Measurements from ENCODE around the gene AKR1B1. TPM values are rescaled to one million over a fixed set of nuclear protein-coding genes. Genes with fewer than 3 reads are reported as not detected.

The AKR1B1 gene
- total and polyA plus RNA-seq, 2 of the 4 experiments (the other 2 are of a cell fraction), result 90.9 to 201 TPM

- ChIA-PET POLR2A (ENCODE audit: unreplicated experiment) (no interaction called here), CTCF (no interaction called here)
- Histone ChIP-seq H3K9me1 (ENCODE audit: insufficient read depth, low read length) (no peaks in the 10 kb centered on the region), H3K14ac (replicated peaks; ENCODE audit: low read depth, low read length) (no peak overlapping the region), H3K9me3 (ENCODE audit: control insufficient read depth, insufficient read depth, low read length) (no peaks in the 10 kb centered on the region), H4K8ac (ENCODE audit: low read depth in 2 of 2, low read length in 2 of 2) (no peak overlapping the region), H3K18ac (ENCODE audit: low read depth, low read length) (no peak overlapping the region), H4K20me1 (ENCODE audit: insufficient read depth, low read length) (no peaks in the 10 kb centered on the region), H2AK5ac (ENCODE audit: low read depth, low read length) (no peak overlapping the region), H3K27ac (ENCODE audit: insufficient read depth, low read length) (no peak overlapping the region), H2BK5ac (ENCODE audit: low read depth, low read length, poor library complexity, severe bottlenecking) (no peak overlapping the region), H3K23ac (ENCODE audit: low read depth, low read length) (no peak overlapping the region), H2BK120ac (ENCODE audit: low read depth, low read length) (no peak overlapping the region), H3K4ac (ENCODE audit: low read depth, low read length) (no peak overlapping the region), H4K5ac (ENCODE audit: low read depth, low read length) (no peak overlapping the region), H3K27me3 (ENCODE audit: control insufficient read depth, insufficient read depth, low read length) (peaks cover 13% of the 10 kb centered on the region), H2BK20ac (ENCODE audit: low read depth, low read length) (no peak overlapping the region), H3K4me1 (ENCODE audit: control insufficient read depth, insufficient read depth, low read length) (no peaks in the 10 kb centered on the region), H2AK9ac (replicated peaks; ENCODE audit: low read depth, low read length, poor library complexity) (no peak overlapping the region), H3K4me2 (ENCODE audit: low read depth, low read length) (no peak overlapping the region), H3K56ac (ENCODE audit: extremely low read depth, insufficient read depth, low read length) (no peak overlapping the region), H3K4me3 (ENCODE audit: insufficient read depth, low read depth, low read length) (no peak overlapping the region), H3K9ac (ENCODE audit: low read depth, low read length) (no peak overlapping the region), H2AFZ (replicated peaks; ENCODE audit: low read length, poor library complexity) (no peak overlapping the region), H4K91ac (ENCODE audit: insufficient read depth, low read depth, low read length) (no peak overlapping the region), H3K36me3 (ENCODE audit: control insufficient read depth, insufficient read depth, low read length) (no peaks in the 10 kb centered on the region), H2BK15ac (ENCODE audit: low read depth, low read length) (no peak overlapping the region), H3K79me1 (ENCODE audit: low read depth in 1 of 2, low read length in 2 of 2) (no peaks in the 10 kb centered on the region)
- intact Hi-C loops (cut with micrococcal nuclease), result loop anchor here (5.0 kb wide), 1 partner anchor 1707 kb away; no protein-coding TSS in a partner anchor
- DNase-seq (no peak), ATAC-seq (ENCODE audit: low read depth) (no peak)
- dilution Hi-C loops (cut with HindIII; ENCODE audit: low sequenced_read_pairs, unreplicated experiment), result no loop called here
- TF ChIP-seq RFX5 (IDR thresholded peaks at IDR 0.05; ENCODE audit: low read depth, low read length), result no peak
- no peak for TF ChIP-seq NFE2L2 (IDR thresholded peaks at IDR 0.05; ENCODE audit: low read depth, low read length)
- no peak for TF ChIP-seq BHLHE40 (IDR thresholded peaks at IDR 0.05; ENCODE audit: low read depth, low read length)
- no peak for TF ChIP-seq MAZ (IDR thresholded peaks at IDR 0.05; ENCODE audit: borderline replicate concordance, low read depth, low read length)
- no peak for TF ChIP-seq CHD1 (IDR thresholded peaks at IDR 0.05; ENCODE audit: low read depth, low read length)
- TF ChIP-seq POLR2A (IDR thresholded peaks at IDR 0.05; ENCODE audit: low read depth, low read length), result no peak
- BruUV-seq (replicated peaks), result no TSS peak
- WGBS, 2 experiments (ENCODE audit: extremely low coverage in 2 of 2, insufficient read length in 1 of 2), result no CpG with 5 or more reads among the region's 3 CpGs
- in situ Hi-C loops (cut with MboI; ENCODE audit: low sequenced_read_pairs), result no loop called here
Observed at GRCh38 chr7:134419085-134419484, 39.8 kb downstream of the AKR1B1 start.

Measured in IMR-90 (cell line).